ENCODE data around the gene AGRP.

The AGRP gene

DNA sequence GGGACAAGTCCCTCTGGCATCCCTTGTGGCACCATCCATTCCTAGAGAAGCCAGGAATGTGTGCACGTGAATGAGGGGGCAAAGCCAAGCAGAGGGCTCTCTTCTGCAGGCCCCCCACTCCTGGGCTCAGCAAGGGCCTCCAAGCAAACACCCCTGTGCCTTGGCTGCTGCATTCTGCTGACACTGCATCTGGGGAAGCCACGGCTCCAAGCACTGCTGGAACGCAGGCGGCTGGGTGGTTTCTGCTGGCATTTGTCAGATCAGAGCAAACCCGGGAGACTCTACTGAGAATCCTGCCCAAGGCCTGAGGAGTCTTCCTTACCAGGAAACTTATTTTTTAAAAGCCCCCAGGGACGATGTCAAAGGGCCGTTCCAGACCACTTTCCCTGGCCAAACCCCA lies 25.7 kb downstream of the AGRP start:
- Histone ChIP-seq H3K4me3 (ENCODE audit: low read length) (no peak overlapping the region), H4K20me1 (ENCODE audit: control insufficient read depth, insufficient read depth, low read depth, low read length) (no peaks in the 10 kb centered on the region), H3F3A (ENCODE audit: control insufficient read depth, insufficient read depth) (no peaks in the 10 kb centered on the region), H3K27me3 (ENCODE audit: control insufficient read depth, low read length) (no peaks in the 10 kb centered on the region), H3K4me1 (ENCODE audit: control insufficient read depth, low read length) (no peaks in the 10 kb centered on the region), H3K4me2 (ENCODE audit: low read length) (no peak overlapping the region), H3K9me2 (replicated peaks; ENCODE audit: control insufficient read depth, low read length) (no peaks in the 10 kb centered on the region), H3K36me3 (ENCODE audit: control insufficient read depth, low read length) (peaks cover 3% of the 10 kb centered on the region; the same call in 1 of the 2 replicates), H3K9me3 (ENCODE audit: control insufficient read depth, insufficient read depth, low read length) (no peaks in the 10 kb centered on the region), H3K79me2 (ENCODE audit: control insufficient read depth, low read length) (peaks cover 3% of the 10 kb centered on the region), H3K27ac (ENCODE audit: low read depth, low read length) (no peak overlapping the region)
- TF ChIP-seq, protein P1, sequence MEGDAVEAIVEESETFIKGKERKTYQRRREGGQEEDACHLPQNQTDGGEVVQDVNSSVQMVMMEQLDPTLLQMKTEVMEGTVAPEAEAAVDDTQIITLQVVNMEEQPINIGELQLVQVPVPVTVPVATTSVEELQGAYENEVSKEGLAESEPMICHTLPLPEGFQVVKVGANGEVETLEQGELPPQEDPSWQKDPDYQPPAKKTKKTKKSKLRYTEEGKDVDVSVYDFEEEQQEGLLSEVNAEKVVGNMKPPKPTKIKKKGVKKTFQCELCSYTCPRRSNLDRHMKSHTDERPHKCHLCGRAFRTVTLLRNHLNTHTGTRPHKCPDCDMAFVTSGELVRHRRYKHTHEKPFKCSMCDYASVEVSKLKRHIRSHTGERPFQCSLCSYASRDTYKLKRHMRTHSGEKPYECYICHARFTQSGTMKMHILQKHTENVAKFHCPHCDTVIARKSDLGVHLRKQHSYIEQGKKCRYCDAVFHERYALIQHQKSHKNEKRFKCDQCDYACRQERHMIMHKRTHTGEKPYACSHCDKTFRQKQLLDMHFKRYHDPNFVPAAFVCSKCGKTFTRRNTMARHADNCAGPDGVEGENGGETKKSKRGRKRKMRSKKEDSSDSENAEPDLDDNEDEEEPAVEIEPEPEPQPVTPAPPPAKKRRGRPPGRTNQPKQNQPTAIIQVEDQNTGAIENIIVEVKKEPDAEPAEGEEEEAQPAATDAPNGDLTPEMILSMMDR (IDR thresholded peaks at IDR 0.05; ENCODE audit: low read depth, low read length, poor library complexity, severe bottlenecking): no peak
- TF ChIP-seq EZH2phosphoT487 (IDR thresholded peaks at IDR 0.05; ENCODE audit: borderline replicate concordance, low read length): no peak

DNA sequence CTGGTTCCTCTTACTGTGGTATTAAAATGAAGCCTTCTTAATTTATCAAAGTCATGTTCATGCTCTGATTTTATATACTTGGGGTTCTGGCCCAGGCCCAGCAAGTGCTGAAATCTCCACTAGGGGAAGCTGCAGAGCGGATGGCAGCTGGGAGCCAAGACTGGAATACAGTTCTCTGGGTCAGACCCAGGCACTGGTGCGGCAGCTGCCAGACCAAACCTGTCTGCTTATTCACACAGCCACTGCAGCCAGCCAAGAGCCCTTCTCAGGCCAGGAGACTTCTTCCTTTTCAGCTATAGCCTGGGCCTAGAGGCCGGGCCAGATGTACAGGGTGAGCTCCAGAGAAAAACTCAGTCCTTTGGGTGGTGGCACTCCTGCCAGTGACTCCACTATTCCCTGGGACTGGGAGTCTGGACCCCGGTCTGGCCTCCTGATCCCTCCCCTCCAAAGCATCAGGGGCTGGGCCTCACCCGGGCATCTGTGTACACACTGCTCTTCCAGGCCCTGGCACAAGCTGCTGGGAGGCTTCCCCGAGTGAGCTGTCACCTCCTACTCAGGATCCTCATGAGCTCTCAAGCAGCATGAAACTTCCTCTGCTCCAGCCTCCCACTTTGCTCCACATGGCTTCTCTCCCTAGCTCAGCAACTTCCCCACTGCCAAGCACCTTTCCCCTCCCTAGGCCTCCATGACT lies 26.8 kb downstream of the AGRP start:
- Histone ChIP-seq H3K4me3 (ENCODE audit: low read length) (no peak overlapping the region), H3K79me2 (ENCODE audit: control insufficient read depth, low read length) (peaks cover 3% of the 10 kb centered on the region; the same call in 1 of the 2 replicates), H3K4me2 (ENCODE audit: low read length) (no peak overlapping the region), H3F3A (ENCODE audit: control insufficient read depth, insufficient read depth) (no peaks in the 10 kb centered on the region), H3K27me3 (ENCODE audit: control insufficient read depth, low read length) (no peaks in the 10 kb centered on the region), H3K36me3 (ENCODE audit: control insufficient read depth, low read length) (peaks cover 3% of the 10 kb centered on the region; the same call in 1 of the 2 replicates), H3K9me2 (replicated peaks; ENCODE audit: control insufficient read depth, low read length) (no peaks in the 10 kb centered on the region), H3K9me3 (ENCODE audit: control insufficient read depth, insufficient read depth, low read length) (no peaks in the 10 kb centered on the region), H3K4me1 (ENCODE audit: control insufficient read depth, low read length) (no peaks in the 10 kb centered on the region), H4K20me1 (ENCODE audit: control insufficient read depth, insufficient read depth, low read depth, low read length) (no peaks in the 10 kb centered on the region), H3K27ac (ENCODE audit: low read depth, low read length) (no peak overlapping the region)
- TF ChIP-seq, protein P1 (IDR thresholded peaks at IDR 0.05; ENCODE audit: low read depth, low read length, poor library complexity, severe bottlenecking): peak; percentile 50
- TF ChIP-seq EZH2phosphoT487 (IDR thresholded peaks at IDR 0.05; ENCODE audit: borderline replicate concordance, low read length): no peak

DNA sequence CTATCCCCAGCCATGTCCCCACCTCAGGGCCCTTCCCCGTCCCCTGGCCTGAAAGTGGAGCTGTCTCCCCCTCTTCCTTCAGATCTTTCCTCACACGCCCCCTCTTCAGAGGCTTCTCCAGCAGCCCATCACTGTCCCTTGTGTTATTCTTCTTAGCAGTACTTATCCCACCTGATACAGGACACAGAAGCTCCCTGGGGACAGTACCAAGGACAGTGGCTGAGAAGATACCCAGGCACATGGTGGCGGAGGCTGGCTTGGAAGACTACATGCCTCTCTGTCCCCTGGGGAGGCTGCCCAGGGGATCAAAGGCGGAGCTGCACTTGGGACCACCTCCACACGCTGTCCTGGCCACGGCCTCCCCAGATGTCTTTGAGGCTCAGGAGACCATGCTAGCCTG lies 28.5 kb downstream of the AGRP start:
- Histone ChIP-seq H3K9me2 (replicated peaks; ENCODE audit: control insufficient read depth, low read length) (no peaks in the 10 kb centered on the region), H3F3A (ENCODE audit: control insufficient read depth, insufficient read depth) (no peaks in the 10 kb centered on the region), H3K4me1 (ENCODE audit: control insufficient read depth, low read length) (no peaks in the 10 kb centered on the region), H3K79me2 (ENCODE audit: control insufficient read depth, low read length) (no peaks in the 10 kb centered on the region; the same call in 1 of the 2 replicates), H3K36me3 (ENCODE audit: control insufficient read depth, low read length) (peaks cover 3% of the 10 kb centered on the region; the same call in 1 of the 2 replicates), H3K27ac (ENCODE audit: low read depth, low read length) (no peak overlapping the region), H4K20me1 (ENCODE audit: control insufficient read depth, insufficient read depth, low read depth, low read length) (no peaks in the 10 kb centered on the region), H3K4me2 (ENCODE audit: low read length) (no peak overlapping the region), H3K27me3 (ENCODE audit: control insufficient read depth, low read length) (no peaks in the 10 kb centered on the region), H3K4me3 (ENCODE audit: low read length) (no peak overlapping the region), H3K9me3 (ENCODE audit: control insufficient read depth, insufficient read depth, low read length) (no peaks in the 10 kb centered on the region)
- TF ChIP-seq EZH2phosphoT487 (IDR thresholded peaks at IDR 0.05; ENCODE audit: borderline replicate concordance, low read length): no peak
- TF ChIP-seq, protein P1 (IDR thresholded peaks at IDR 0.05; ENCODE audit: low read depth, low read length, poor library complexity, severe bottlenecking): no peak

Measured in DOHH2 (cell line).